ENCODE results near the gene RAC2.

GRCh38 chr22:37229805-37230672 lies 14.0 kb downstream of the RAC2 start:
- TF ChIP-seq, protein P1, sequence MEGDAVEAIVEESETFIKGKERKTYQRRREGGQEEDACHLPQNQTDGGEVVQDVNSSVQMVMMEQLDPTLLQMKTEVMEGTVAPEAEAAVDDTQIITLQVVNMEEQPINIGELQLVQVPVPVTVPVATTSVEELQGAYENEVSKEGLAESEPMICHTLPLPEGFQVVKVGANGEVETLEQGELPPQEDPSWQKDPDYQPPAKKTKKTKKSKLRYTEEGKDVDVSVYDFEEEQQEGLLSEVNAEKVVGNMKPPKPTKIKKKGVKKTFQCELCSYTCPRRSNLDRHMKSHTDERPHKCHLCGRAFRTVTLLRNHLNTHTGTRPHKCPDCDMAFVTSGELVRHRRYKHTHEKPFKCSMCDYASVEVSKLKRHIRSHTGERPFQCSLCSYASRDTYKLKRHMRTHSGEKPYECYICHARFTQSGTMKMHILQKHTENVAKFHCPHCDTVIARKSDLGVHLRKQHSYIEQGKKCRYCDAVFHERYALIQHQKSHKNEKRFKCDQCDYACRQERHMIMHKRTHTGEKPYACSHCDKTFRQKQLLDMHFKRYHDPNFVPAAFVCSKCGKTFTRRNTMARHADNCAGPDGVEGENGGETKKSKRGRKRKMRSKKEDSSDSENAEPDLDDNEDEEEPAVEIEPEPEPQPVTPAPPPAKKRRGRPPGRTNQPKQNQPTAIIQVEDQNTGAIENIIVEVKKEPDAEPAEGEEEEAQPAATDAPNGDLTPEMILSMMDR (IDR thresholded peaks at IDR 0.05): no peak
- TF ChIP-seq POLR2A (IDR thresholded peaks at IDR 0.05): no peak
